ENCODE data around the gene KRTAP17-1. TPM values are rescaled to one million over a fixed set of nuclear protein-coding genes. Genes with fewer than 3 reads are reported as not detected.

The KRTAP17-1 gene
- total RNA-seq, 4 donors from 2014 or later: not detected

- H3K4me1 ChIP-seq: no peaks in the 10 kb centered on the region
- no peak overlapping the region for H3K27ac ChIP-seq
- H3K4me3 ChIP-seq (replicated peaks in 1 of 3): no peak overlapping the region
- 89 to 90% methylated on average over 11 of the region's 11 CpGs for WGBS, 2 donors
- no peak for DNase-seq
- no peak for TF ChIP-seq CTCF (IDR thresholded peaks at IDR 0.05)
- intact Hi-C loops (cut with DNase I): no loop called here
- H3K36me3 ChIP-seq: no peaks in the 10 kb centered on the region
- no peaks in the 10 kb centered on the region for H3K9me3 ChIP-seq
- H3K27me3 ChIP-seq: no peaks in the 10 kb centered on the region
Observed at GRCh38 chr17:41322903-41323895, 7.7 kb upstream of the KRTAP17-1 start.

GRCh38 chr17:41322094-41322902, 6.8 kb upstream of the KRTAP17-1 start:
- Histone ChIP-seq H3K27ac (no peak overlapping the region), H3K36me3 (no peaks in the 10 kb centered on the region), H3K9me3 (no peaks in the 10 kb centered on the region), H3K4me1 (no peaks in the 10 kb centered on the region), H3K27me3 (no peaks in the 10 kb centered on the region), H3K4me3 (replicated peaks in 1 of 3) (no peak overlapping the region)
- TF ChIP-seq POLR2A (IDR thresholded peaks at IDR 0.05): no peak
- peak; percentile 66 to 84 (median 74) for TF ChIP-seq CTCF (IDR thresholded peaks at IDR 0.05)
- WGBS, 2 donors: 28 to 29% methylated on average over 5 of the region's 5 CpGs
- peak; percentile 36 to 39 for DNase-seq
- intact Hi-C loops (cut with DNase I): no loop called here

GRCh38 chr17:41318231-41318630, 2.7 kb upstream of the KRTAP17-1 start:
- intact Hi-C loops (cut with DNase I): no loop called here
- WGBS, 2 donors: 86 to 89% methylated on average over 2 of the region's 2 CpGs
- TF ChIP-seq CTCF (IDR thresholded peaks at IDR 0.05): no peak
- TF ChIP-seq POLR2A (IDR thresholded peaks at IDR 0.05): no peak
- H3K4me3 ChIP-seq (replicated peaks in 1 of 3): no peak overlapping the region
- no peak for DNase-seq
- H3K27me3 ChIP-seq: no peaks in the 10 kb centered on the region
- H3K4me1 ChIP-seq: no peaks in the 10 kb centered on the region
- H3K36me3 ChIP-seq: no peaks in the 10 kb centered on the region
- no peak overlapping the region for H3K27ac ChIP-seq
- H3K9me3 ChIP-seq: no peaks in the 10 kb centered on the region

GRCh38 chr17:41315814-41316445, 420 bp upstream of the KRTAP17-1 start:
- intact Hi-C loops (cut with DNase I): no loop called here
- Histone ChIP-seq H3K27ac (no peak overlapping the region), H3K9me3 (no peaks in the 10 kb centered on the region), H3K4me1 (no peaks in the 10 kb centered on the region), H3K27me3 (no peaks in the 10 kb centered on the region), H3K4me3 (replicated peaks in 1 of 3) (no peak overlapping the region), H3K36me3 (no peaks in the 10 kb centered on the region)
- DNase-seq: no peak
- 76 to 77% methylated on average over 14 to 17 of the region's 17 CpGs for WGBS, 2 donors
- TF ChIP-seq POLR2A (IDR thresholded peaks at IDR 0.05) (no peak), CTCF (IDR thresholded peaks at IDR 0.05) (no peak)

Measured in thyroid gland (tissue), 4 donors.